Panc1 (cell line): ENCODE data around the gene TTC28.

Experiments used
- CTCF ChIP-seq: fragments of 450-650 bp; IDR thresholded peaks from 2 replicates; pipeline ENCODE4 v1.5.1; 2017; ENCODE audit warnings: mild to moderate bottlenecking
- TCF7L2 ChIP-seq: IDR thresholded peaks from 2 replicates; pipeline ENCODE4 v1.6.1; 2011; ENCODE audit warnings: mild to moderate bottlenecking, low read depth, low read length, inconsistent platforms

DNA sequence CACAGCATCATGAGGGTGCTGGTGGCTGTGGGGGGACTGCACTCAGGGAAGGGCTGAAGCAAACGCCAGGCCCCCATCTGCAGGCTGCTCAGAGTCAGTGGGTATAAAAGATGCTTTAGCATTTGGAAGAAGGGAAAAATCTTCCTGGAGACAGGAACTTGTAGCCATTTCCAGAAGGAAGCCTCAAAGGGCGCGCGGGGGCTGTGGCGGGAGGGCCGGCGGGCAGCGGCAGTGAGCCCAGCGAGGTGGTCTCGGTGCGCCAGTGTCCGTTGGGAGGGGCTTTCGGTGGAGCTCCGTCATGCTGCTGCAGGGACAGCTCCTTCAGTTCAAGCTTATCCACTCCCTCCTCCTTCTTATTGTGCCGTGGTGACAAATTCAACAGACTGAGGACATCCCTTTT lies 697.5 kb downstream of the TTC28 start:
- TF ChIP-seq TCF7L2 (no peak), CTCF (no peak)
